ENCODE measurements around the gene CACHD1. TPM values are rescaled to one million over a fixed set of nuclear protein-coding genes. Genes with fewer than 3 reads are reported as not detected.
"Not testable (repeated sequence)": the region's sequence is repeated elsewhere in the genome, so short reads cannot be mapped to it uniquely, and the experiment has no call there.

The CACHD1 gene
- total and polyA plus RNA-seq, 2 experiments from 2014 or later: 41.3 to 54.4 TPM

- H3K36me3 ChIP-seq: no peaks in the 10 kb centered on the region
- no peak for TF ChIP-seq CTCF (IDR thresholded peaks at IDR 0.05; ENCODE audit: low read depth, low read length)
- H3K27me3 ChIP-seq: no peaks in the 10 kb centered on the region
- H3K4me1 ChIP-seq (ENCODE audit: low read depth): no peaks in the 10 kb centered on the region
- H3K27ac ChIP-seq: no peak overlapping the region
- no peaks in the 10 kb centered on the region for H3K9me3 ChIP-seq (ENCODE audit: low read depth)
- no peak overlapping the region for H3K4me3 ChIP-seq
- DNase-seq (ENCODE audit: low read depth in 1 of 2, low spot score in 1 of 2): no peak
These were observed 251.7 kb downstream of the CACHD1 start for GRCh38 chr1:64721576-64722145.

GRCh38 chr1:64727861-64728260 is 257.9 kb downstream of the CACHD1 start:
- no peaks in the 10 kb centered on the region for H3K9me3 ChIP-seq (ENCODE audit: low read depth)
- H3K27ac ChIP-seq: no peak overlapping the region
- no peak for DNase-seq (ENCODE audit: low read depth in 1 of 2, low spot score in 1 of 2)
- no peak for TF ChIP-seq CTCF (IDR thresholded peaks at IDR 0.05; ENCODE audit: low read depth, low read length)
- H3K27me3 ChIP-seq: peaks cover 6% of the 10 kb centered on the region
- no peaks in the 10 kb centered on the region for H3K36me3 ChIP-seq
- no peaks in the 10 kb centered on the region for H3K4me1 ChIP-seq (ENCODE audit: low read depth)
- no peak overlapping the region for H3K4me3 ChIP-seq

- no peak for TF ChIP-seq CTCF (IDR thresholded peaks at IDR 0.05; ENCODE audit: low read depth, low read length)
- H3K36me3 ChIP-seq: no peaks in the 10 kb centered on the region
- H3K27ac ChIP-seq: no peak overlapping the region
- peak in 1 of 2 donors; percentile 66 for DNase-seq (ENCODE audit: low read depth in 1 of 2, low spot score in 1 of 2)
- H3K27me3 ChIP-seq: peaks cover under 1% of the 10 kb centered on the region
- H3K4me3 ChIP-seq: no peak overlapping the region
- no peaks in the 10 kb centered on the region for H3K4me1 ChIP-seq (ENCODE audit: low read depth)
- H3K9me3 ChIP-seq (ENCODE audit: low read depth): no peaks in the 10 kb centered on the region
These were observed 263.8 kb downstream of the CACHD1 start for GRCh38 chr1:64733581-64734286.

- Histone ChIP-seq H3K27me3 (no peaks in the 10 kb centered on the region), H3K4me3 (no peak overlapping the region), H3K9me3 (ENCODE audit: low read depth) (no peaks in the 10 kb centered on the region), H3K4me1 (ENCODE audit: low read depth) (no peaks in the 10 kb centered on the region), H3K36me3 (no peaks in the 10 kb centered on the region), H3K27ac (no peak overlapping the region)
- TF ChIP-seq CTCF (IDR thresholded peaks at IDR 0.05; ENCODE audit: low read depth, low read length): no peak
- no peak for DNase-seq (ENCODE audit: low read depth in 1 of 2, low spot score in 1 of 2)
These were observed 264.3 kb downstream of the CACHD1 start for GRCh38 chr1:64734287-64734652.

GRCh38 chr1:64740687-64741086 is 270.8 kb downstream of the CACHD1 start:
- not testable (repeated sequence) for H3K9me3 ChIP-seq (ENCODE audit: low read depth); DNase-seq (ENCODE audit: low read depth in 1 of 2, low spot score in 1 of 2); H3K27me3 ChIP-seq; H3K4me3 ChIP-seq; H3K27ac ChIP-seq; H3K36me3 ChIP-seq; H3K4me1 ChIP-seq (ENCODE audit: low read depth)

Measured in cardiac muscle cell (in vitro differentiated cells and primary cell).